COLO668 (cell line): ENCODE measurements around the gene PHKB.
"Not testable (repeated sequence)": the region's sequence is repeated elsewhere in the genome, so short reads cannot be mapped to it uniquely, and the experiment has no call there.

Experiments used
- DNase-seq: peaks from one replicate; lab custom pipeline; 2025; ENCODE audit not compliant: unreplicated experiment; lab: John Stamatoyannopoulos, UW

The PHKB gene

DNA sequence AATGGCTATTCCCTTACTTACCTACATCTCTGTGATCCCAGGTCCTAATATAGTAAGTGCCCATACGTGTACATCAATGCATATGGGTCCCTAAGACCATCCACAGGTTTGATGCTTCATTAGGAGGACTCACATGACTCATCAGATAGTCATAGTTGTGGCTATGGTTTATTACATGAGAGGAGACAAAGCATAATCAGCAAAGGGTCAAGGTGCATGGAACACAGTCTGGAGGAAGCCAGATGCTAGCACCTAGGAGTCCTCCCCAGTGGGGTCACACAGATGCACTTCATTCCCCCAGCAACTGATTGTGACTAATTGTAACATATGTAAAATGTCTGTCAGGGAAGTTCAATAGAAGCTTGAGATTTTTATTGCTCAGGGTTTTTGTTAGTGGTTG lies 42.8 kb downstream of the PHKB start:
- DNase-seq: peak; percentile 30

DNA sequence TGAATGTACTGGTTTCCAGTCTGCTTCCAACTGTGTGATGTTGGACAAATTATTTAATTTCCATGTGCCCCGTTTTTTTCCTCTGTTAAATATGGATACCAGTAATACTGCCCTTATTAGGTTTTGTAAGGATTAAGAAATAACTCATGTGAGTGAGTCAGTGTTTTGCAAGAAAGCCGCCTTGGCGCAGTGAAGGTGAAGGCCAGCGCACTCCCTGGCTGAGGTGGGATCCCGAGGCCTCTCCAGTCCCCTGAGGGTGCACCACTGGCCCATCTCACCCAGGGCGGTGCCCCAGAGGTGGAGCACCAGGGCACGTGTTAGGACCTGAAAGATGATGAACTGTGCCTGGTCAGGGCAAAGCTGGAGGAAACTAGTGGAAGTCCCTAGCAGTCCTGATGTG lies 43.5 kb downstream of the PHKB start:
- DNase-seq: peak; percentile 5

DNA sequence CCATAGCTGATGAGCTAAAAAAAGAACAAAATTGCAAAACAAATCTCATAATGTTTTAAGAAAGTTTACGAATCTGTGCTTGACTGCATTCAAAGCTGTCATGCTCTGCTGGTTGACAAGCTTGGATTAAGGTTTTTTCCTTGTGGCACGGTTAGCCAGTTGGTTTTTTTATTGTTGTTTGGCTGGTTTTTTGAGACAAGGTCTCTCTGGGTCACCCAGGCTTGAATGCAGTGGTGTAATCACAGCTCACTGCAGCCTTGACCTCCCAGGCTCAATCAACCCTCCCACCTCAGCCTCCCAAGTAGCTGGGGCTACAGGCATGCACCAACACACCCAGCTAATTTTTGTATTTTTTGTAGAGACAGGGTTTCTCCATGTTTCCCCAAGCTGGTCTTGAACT lies 45.7 kb downstream of the PHKB start:
- DNase-seq: no peak

DNA sequence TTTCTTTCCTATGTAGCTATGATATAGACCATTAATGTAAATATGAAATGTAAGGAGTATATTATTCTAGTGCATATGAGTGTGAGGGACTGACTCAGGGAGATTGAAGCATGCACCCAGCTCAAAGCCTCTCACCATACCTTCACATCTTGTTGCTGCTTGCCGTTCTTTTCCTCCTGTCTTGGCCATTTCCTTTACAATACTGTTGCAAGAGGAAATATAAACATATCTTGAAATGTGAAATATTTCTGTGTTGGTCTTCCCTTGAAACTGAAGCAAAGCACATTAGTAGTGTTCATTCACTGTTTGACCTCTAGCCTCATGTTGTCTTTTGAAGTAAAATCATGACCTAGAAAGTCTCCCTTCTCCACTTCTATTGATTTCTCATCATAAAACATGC lies 46.6 kb downstream of the PHKB start:
- no peak for DNase-seq

DNA sequence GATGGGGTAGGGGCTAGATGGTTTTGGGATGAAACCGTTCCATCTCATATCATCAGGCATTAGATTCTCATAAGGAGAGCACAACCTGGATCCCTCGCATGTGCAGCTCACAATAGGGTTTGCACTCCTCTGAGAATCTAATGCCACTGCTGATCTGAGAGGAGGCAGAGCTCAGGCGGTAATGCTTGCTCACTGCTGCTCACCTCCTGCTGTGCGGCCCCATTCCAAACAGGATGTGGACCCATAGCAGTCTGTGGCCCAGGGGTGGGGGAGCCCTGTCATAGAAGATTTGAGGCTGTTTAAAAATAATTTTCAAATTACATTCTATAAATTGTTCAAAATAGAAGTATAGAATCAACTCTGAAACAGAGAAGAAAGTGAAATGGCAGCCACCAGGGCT lies 50.8 kb downstream of the PHKB start:
- no peak for DNase-seq

DNA sequence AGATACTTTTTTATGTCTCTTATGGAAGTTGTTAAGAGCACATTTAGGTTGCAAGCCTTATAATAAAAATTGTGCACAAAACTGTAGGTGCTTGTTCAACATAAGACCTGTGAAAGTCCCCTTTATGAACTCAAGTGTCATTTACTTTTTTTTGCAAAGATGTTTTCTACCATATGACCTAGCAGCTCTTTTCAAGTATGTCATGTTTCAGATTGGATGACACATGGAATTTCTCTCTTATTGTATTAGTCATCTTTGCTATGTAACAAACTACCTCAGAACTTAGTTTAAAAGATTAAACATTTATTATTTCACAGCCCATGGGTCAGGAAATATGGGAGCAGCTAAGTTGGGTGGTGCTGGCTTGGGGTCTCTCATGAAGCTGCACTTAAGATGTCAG lies 57.9 kb downstream of the PHKB start:
- DNase-seq: no peak

DNA sequence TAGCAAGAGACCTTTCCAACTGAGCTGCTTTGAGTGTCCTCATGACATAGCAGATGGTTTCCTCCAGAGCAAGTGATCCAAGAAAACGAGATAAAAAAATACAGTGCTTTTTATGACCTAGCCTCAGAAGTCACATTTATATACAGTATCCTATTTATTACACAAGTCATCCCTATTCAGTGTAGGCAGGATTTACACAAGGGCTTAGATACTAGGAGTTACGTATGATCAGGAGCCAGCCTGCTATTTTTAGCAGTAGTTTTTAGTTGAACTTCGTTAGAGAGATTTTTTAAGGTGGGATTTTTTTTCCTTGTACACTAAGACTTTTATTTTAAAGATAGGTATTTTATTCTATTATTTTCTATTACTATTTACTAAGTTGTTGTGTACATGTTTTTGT lies 58.4 kb downstream of the PHKB start:
- no peak for DNase-seq

DNA sequence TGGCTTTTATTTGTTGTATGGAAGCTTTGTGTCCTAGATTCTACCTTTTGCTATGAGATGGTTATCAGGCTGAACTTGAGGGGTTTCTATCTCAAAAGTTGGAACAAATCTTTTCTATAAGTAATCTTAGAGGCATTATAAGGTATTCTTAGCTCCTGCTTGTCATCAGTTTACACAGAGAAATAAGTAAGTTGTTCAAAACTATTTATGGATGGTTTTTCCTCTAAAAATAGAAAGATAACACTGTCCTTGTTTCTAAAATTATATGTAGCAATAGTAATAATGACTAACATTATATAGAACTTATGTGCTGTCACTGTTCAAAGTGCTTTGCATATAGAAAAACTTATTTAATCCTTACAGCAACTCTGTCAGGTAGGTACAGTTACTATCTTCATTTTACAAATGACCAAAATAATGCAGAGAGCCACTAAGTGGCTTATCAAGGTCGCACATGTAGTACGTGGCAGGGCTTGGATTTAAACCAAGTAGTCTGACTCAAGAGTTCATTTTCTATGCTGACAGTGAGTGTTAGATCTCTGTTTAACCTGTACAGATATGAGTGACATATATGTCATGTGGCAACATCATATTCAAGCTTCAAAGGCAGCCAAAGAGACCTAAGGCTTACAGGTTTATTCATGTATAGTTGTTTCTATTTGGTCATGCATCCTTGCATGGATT lies 59.0 kb downstream of the PHKB start:
- no peak for DNase-seq

DNA sequence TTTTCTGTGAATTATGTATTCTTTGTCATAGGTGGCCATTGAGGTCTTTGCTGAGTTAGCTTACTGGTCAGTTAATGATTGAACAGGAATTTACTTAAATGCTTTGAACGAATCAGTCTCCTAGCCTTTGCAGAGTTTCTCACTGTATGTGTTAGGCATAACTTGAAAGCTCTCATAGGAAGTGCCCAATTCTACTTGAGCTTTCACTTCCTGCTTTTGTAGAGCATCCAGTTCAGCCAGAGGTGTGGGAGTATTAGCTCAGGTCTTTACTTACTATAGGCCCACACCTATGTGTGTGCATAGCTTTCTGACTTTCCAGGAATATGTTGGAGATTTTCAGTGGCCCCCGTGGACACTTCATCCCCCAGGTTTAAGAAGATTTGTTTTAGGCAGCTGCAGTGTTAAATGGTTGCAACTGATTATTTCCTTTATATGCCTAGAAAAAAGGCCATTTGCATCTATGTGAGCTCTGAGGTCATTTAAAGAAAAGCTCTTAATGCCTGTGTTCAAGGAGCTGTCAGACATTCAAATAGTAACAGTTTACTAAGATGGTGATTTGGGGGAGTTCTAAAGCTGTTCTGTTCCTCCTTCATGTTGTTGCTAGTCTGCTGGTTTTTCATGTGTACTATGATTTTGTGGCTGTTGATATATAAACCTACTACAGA lies 62.3 kb downstream of the PHKB start:
- no peak for DNase-seq

DNA sequence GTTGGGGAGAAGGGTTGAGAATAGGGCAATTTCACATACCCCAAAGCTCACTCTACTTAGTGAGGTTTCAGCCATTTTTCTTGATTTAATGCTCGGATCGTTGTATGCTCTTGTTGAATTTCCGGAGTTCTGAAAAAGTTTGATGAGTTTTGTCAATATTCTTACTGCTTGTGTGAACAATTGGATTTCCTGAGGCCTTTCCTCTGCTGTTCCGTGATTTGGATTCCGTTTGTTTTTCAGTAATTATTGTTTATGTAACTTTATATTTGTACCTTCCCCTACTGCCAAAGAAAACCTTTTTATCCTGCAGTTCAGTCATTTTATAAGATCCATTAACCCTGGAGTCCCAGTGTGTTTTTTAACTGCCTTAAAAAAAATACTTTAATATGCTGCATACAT lies 62.9 kb downstream of the PHKB start:
- DNase-seq: no peak

DNA sequence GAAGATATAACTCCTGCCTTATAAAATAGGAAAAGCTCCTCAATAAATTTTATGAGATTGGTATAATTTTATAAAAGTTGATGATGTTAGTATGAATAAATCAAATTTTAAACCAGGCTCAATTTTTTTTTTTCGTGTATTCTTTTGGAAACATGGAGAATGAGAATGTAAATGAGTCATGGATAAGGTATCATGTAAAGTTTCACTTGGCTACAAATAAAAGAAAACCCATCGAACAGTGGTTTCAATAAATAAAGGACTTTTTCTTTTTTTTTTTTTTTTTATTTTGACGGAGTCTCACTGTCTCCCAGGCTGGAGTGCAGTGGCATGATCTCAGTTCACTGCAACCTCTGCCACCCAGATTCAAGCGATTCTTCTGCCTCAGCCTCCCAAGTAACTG lies 67.3 kb downstream of the PHKB start:
- no peak for DNase-seq

DNA sequence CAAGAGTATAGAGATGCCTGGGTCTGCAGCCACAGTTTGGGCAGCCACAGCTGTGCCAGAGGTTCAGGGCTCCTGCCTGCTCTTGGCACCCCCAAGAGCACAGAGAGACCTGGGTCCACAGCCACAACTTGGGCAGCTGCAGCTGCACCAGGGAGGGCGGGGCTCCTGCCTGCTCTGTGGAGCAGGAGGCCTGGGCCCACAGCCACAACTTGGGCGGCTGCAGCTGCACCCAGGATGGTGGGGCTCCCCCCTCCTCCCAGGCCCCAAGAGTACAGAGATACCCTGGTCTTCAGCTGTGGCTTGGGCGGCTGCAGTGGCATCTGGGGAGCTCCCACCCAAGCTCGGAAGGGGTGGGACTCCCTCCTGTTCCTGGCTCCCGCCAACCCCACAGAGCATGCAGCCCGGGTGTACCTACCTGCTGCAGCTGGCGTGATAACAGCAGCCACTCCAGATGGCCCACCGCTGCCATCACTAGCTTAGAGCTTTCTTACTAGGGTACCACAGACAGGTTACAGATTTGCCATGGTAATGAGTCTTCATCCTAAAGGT lies 72.7 kb downstream of the PHKB start:
- DNase-seq: no peak

DNA sequence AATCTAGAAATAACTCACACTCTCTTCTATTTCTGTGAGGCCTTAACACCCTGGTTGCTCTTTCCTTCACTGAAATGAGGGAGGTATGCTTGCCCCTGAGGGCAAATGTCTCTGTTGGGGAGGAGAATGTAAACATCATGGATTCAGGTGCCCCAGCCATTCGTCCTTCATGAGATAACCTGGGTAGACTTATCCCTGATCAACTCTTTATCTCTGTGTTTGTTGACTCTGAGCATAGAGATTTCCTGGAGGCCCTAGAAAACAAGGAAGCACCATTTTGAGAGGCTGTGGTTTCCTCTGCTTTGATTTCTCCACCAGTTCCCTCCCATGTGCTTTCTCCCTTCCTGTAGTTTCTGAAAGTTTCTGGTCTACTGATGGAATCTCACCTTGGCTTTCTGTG lies 77.3 kb downstream of the PHKB start:
- no peak for DNase-seq

DNA sequence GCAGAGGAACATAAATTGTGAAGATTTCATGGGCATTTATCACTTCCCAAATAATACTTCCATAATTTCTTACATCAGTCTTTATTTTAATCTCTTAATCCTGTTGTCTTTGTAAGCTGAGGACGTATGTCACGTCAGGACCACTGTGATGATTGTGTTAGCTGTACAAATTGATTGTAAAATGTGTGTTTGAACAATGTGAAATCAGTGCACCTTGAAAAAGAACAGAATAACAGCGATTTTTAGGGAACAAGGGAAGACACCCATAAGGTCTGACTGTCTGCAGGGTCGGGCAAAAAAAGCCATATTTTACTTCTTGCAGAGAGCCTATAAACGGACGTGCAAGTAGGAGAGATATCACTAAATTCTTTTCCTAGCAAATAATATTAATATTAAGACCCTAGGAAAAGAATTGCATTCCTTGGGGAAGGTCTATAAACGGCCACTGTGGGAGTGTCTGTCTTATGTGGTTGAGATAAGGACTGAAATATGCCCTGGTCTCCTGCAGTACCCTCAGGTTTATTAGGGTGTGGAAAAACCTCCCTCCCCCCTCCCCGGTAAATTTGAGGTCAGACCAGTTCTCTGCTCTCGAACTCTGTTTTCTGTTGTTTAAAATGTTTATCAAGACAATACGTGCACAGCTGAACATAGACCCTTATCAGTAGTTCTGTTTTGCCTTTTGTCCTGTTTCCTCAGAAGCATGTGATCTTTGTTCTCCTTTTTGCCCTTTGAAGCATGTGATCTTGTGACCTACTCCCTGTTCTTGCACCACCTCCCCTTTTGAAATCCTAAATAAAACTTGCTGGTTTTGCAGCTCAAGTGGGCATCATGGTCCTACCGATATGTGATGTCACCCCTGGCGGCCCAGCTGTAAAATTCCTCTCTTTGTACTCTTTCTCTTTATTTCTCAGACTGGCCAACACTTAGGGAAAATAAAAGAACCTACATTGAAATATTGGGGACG lies 78.9 kb downstream of the PHKB start:
- not testable (repeated sequence) for DNase-seq

DNA sequence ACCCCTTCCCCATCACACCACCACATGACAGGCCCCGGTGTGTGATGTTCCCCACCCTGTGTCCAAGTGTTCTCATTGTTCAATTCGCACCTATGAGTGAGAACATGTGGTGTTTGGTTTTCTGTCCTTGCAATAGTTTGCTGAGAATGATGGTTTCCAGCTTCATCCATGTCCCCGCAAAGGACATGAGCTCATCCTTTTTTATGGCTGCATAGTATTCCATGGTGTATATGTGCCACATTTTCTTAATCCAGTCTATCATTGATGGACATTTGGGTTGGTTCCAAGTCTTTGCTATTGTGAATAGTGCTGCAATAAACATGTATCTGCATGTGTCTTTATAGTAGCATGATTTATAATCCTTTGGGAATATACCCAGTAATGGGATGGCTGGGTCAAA lies 80.0 kb downstream of the PHKB start:
- not testable (repeated sequence) for DNase-seq

DNA sequence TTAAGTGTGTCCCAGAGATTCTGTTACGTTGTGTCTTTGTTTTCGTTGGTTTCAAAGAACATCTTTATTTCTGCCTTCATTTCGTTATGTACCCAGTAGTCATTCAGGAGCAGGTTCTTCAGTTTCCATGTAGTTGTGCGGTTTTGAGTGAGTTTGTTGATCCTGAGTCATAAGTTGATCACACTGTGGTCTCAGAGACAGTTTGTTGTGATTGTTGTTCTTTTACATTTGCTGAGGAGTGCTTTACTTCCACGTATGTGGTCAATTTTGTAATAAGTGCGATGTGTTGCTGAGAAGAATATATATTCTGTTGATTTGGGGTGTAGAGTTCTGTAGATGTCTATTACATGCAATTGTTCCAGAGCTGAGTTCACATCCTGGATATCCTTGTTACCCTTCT lies 83.1 kb downstream of the PHKB start:
- DNase-seq: not testable (repeated sequence)

DNA sequence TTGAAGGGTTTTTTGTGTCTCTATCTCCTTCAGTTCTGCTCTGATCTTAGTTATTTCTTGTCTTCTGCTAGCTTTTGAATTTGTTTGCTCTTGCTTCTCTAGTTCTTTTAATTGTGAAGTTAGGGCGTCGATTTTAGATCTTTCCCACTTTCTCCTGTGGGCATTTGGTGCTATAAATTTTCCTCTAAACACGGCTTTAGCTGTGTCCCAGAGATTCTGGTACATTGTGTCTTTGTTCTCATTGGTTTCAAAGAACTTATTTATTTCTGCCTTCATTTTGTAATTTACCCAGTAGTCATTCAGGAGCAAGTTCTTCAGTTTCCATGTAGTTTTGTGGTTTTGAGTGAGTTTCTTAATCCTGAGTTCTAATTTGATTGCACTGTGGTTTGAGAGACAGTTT lies 90.1 kb downstream of the PHKB start:
- not testable (repeated sequence) for DNase-seq

DNA sequence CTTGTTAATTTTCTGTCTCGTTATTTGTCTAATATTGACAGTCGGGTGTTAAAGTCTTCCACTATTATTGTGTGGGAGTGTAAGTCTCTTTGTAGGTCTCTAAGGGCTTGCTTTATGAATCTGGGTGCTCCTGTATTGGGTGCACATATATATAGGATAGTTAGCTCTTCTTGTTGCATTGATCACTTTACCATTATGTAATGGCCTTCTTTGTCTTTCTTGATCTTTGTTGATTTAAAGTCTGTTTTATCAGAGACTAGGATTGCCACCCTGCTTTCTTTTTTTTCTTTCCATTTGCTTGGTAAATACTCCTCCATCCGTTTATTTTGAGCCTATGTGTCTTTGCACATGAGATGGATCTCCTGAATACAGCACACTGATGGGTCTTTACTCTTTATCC lies 90.6 kb downstream of the PHKB start:
- not testable (repeated sequence) for DNase-seq

DNA sequence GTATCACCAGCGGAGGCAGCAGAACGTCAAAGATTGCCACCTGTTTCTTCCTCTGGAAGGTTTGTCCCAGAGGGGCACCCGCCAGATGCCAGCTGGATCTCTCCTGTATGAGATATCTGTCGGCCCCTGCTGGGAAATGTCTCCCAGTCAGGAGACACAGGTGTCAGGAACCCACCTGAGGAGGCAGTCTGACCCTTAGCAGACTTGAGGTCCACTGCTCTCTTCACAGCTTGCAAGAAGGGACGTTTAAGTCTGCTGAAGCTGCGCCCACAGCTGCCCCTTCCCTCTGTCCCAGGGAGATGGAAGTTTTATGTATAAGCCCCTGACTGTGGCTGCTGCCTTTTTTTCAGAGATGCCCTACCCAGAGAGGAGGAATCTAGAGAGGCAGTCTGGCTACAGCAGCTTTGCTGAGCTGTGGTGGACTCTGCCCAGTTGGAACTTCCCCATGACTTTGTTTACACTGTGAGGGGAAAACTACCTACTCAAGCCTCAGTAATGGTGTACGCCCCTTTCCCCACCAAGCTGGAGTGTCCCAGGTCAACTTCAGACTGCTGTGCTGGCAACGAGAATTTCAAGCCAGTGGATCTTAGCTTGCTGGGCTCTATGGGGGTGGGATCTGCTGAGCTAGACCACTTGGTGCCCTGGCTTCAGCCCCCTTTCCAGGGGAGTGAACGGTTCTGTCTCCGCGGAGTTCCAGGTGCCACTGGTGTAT lies 92.9 kb downstream of the PHKB start:
- DNase-seq: no peak

DNA sequence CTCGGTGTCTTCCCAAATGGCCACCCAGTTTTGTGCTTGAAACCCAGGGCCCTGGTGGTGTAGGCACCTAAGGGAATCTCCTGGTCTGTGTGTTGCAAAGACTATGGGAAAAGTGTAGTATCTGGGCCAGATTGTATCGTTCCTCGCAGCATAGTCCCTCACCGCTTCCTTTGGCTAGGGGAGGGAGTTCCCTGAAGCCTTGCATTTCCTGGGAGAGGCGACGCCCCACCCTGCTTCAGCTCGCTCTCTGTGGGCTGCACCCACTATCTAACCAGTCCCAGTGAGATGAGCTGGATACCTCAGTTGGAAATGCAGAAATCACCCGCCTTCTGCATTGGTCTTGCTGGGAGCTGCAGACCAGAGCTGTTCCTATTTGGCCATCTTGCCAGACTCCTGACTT lies 93.5 kb downstream of the PHKB start:
- not testable (repeated sequence) for DNase-seq

DNA sequence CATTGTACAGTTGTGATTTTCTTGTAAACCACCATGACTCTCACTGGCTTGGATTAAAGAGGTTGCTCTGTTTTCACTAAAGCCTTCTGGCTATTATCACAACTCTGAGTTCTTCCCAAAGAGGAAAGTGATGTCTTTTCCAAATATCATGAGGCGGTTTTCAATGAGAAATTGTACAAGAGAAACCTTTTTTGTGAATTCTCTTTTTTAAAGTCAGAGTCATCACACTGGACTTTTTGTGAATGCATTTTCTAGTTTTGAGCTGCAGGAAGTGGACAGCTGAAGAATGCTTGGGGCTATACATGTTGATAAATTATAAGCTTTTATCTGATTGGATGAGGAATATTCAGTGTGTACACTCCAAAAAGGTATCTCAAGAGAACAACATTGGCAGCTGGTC lies 100.2 kb downstream of the PHKB start:
- no peak for DNase-seq
